K562 (cell line): ENCODE data around the gene TMEM135. TPM values are rescaled to one million over a fixed set of nuclear protein-coding genes. Genes with fewer than 3 reads are reported as not detected.

Experiments
- CCNT2 ChIP-seq: IDR thresholded peaks from 2 replicates; pipeline ENCODE4 v1.6.1; 2011; ENCODE audit warnings: borderline replicate concordance, low read depth, mild to moderate bottlenecking, moderate library complexity, mixed read lengths, low read length; ENCODE audit not compliant: insufficient read length; ENCODE audit errors: extremely low read depth
- GATA2 ChIP-seq: sonication (generic); formaldehyde crosslinking; IDR thresholded peaks from 2 replicates; pipeline ENCODE4 v1.4.0; 2020; ENCODE audit warnings: mild to moderate bottlenecking, missing genetic modification reagents
- HDAC1 ChIP-seq, 2 experiments: fragments of 450-650 bp; IDR thresholded peaks; 2 replicates each; pipeline ENCODE4 v1.6.1; 2016 to 2017; ENCODE audit warnings: inconsistent platforms in 1 of 2, mild to moderate bottlenecking in 1 of 2, moderate library complexity in 1 of 2
- MAFF ChIP-seq: IDR thresholded peaks from 2 replicates; pipeline ENCODE4 v1.6.1; 2012; ENCODE audit warnings: low read length, improper control_type of control experiment
- NBN ChIP-seq: fragments of 450-650 bp; IDR thresholded peaks from 2 replicates; pipeline ENCODE4 v1.6.1; 2016; ENCODE audit warnings: low read depth, mild to moderate bottlenecking
- POLR3A ChIP-seq: IDR thresholded peaks from 2 replicates; pipeline ENCODE4 v1.6.1; 2011; ENCODE audit warnings: borderline replicate concordance, mild to moderate bottlenecking, moderate library complexity; ENCODE audit not compliant: insufficient read length, insufficient read depth; ENCODE audit errors: extremely low read depth
- TRIM24 ChIP-seq, 2 experiments: fragments of 450-650 bp; IDR thresholded peaks; 2 replicates each; pipeline ENCODE4 v1.6.1; 2016
- ZNF3 ChIP-seq: fragments of 250-450 bp; sonication (Bioruptor Pico); IDR thresholded peaks from 2 replicates; pipeline ENCODE4 v1.5.0; 2021; ENCODE audit warnings: mild to moderate bottlenecking, moderate library complexity
- ZNF316 ChIP-seq: fragments of 450-650 bp; IDR thresholded peaks from 2 replicates; pipeline ENCODE4 v1.6.1; 2016
- ZNF699 ChIP-seq: fragments of 250-450 bp; sonication (Bioruptor Pico); IDR thresholded peaks from 2 replicates; pipeline ENCODE4 v1.8.0; 2021; ENCODE audit warnings: mild to moderate bottlenecking, moderate library complexity; ENCODE audit not compliant: insufficient replicate concordance
- polyA plus RNA-seq, 8 experiments: library from polyadenylated mRNA; depleted of rRNA in 4 of 8; stranded (reverse) in 5 of 8; unstranded in 3 of 8; fragments of >200 nt; fragmentation: Nextera tagmentation in 2 of 8; fragmentation: Illumina TruSeq in 1 of 8; extraction: Ambion mirVana in 2 of 8; extraction: Trizol in 1 of 8; gene quantifications; 2 replicates each; pipeline versions ENCODE4 v1.2.1 to v1.2.3, GENCODE V29; 2011 to 2014; ENCODE audit warnings: inconsistent platforms in 1 of 8, missing spikeins in 1 of 8
- total RNA-seq, 7 experiments: library from RNA; depleted of rRNA in 6 of 7; stranded (reverse); fragments of >200 nt in 6 of 7; fragmentation: Illumina TruSeq in 2 of 7; extraction: Trizol in 2 of 7; gene quantifications; 2 replicates each; pipeline versions ENCODE4 v1.2.1 to v1.2.3, GENCODE V29; 2011 to 2021; ENCODE audit warnings: low replicate concordance in 1 of 7
- TF ChIP-seq, protein P1 (sequence below): fragments of 200-800 bp; sonication (Bioruptor generic); IDR thresholded peaks from 2 replicates; pipeline ENCODE4 v1.6.1; 2017; ENCODE audit warnings: missing genetic modification characterization, missing compliant biosample characterization
- TF ChIP-seq, protein P2 (sequence below): fragments of 450-650 bp; conservative IDR thresholded peaks from 2 replicates; pipeline ENCODE4 v1.6.1; 2016; ENCODE audit warnings: missing genetic modification characterization, low read depth, mild to moderate bottlenecking, missing compliant biosample characterization, moderate library complexity
- TF ChIP-seq, protein P3 (sequence below): sonication (generic); formaldehyde crosslinking; IDR thresholded peaks from 2 replicates; pipeline ENCODE4 v1.8.0; 2022; ENCODE audit warnings: missing genetic modification reagents, mild to moderate bottlenecking, moderate library complexity, borderline replicate concordance
- TF ChIP-seq, protein P4 (sequence below): fragments of 450-650 bp; IDR thresholded peaks from 2 replicates; pipeline ENCODE4 v1.7.0; 2016; ENCODE audit warnings: borderline replicate concordance

Gene TMEM135
- total and polyA plus RNA-seq, 9 of the 15 experiments (the other 6 are each of a cell fraction or from before 2014, with no cell fraction given): 17.3 to 53.6 (median 24.9) TPM

DNA sequence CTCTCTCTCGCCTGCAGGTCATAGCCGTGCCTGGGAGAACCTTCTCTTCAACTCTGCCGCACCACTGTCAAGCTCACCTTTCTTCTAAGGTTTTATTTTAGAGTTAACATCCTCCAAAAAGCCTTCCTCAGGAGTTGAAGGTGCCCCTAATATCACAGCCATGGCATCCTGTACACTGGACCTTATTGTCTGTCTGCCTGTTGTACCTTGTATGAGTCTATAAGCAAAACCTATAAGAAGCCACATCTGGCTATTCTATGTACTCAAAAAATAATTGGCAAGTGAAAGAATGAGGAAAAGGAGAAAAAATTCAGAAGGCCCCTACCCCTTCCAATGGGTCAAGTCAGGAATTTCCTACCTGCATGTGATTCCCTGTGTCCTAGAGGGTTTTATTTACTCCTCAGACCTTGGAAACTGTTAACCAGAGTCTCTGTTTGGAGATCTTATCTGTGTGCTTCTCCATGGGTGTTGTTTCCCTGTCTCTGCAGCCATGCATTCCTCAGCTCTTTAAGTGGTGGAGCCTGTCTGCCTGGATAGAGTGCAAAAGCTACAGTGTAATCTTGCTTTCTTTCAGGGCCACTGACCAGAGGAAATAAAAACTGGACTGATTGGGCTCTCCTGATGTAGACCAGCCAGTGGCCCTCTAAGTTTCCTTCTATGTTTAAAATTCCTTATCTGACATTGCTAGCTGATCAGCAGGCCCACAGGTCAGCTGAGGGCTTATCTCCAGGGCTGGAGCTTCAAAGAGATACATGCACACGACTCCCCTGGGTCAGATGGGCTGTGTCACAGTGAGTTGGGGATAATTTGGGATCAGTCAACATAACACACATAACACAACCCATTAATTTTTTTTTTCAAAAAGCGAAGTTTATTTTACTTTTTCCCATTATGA, 37.6 kb upstream of the TMEM135 start (continued):
- TF ChIP-seq, protein P1, sequence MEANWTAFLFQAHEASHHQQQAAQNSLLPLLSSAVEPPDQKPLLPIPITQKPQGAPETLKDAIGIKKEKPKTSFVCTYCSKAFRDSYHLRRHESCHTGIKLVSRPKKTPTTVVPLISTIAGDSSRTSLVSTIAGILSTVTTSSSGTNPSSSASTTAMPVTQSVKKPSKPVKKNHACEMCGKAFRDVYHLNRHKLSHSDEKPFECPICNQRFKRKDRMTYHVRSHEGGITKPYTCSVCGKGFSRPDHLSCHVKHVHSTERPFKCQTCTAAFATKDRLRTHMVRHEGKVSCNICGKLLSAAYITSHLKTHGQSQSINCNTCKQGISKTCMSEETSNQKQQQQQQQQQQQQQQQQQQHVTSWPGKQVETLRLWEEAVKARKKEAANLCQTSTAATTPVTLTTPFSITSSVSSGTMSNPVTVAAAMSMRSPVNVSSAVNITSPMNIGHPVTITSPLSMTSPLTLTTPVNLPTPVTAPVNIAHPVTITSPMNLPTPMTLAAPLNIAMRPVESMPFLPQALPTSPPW (CRISPR knock-in tag): peak; percentile 76
- TF ChIP-seq HDAC1 (IDR thresholded peaks at IDR 0.05): peak; percentile 73 to 87; a peak in 3 of 4 replicates
- TF ChIP-seq MAFF: peak; percentile 92
- peak; percentile 90 for TF ChIP-seq CCNT2
- TF ChIP-seq ZNF3 (CRISPR knock-in tag): no peak
- TF ChIP-seq POLR3A: no peak
- TF ChIP-seq ZNF699 (CRISPR knock-in tag): no peak
- TF ChIP-seq, protein P2, sequence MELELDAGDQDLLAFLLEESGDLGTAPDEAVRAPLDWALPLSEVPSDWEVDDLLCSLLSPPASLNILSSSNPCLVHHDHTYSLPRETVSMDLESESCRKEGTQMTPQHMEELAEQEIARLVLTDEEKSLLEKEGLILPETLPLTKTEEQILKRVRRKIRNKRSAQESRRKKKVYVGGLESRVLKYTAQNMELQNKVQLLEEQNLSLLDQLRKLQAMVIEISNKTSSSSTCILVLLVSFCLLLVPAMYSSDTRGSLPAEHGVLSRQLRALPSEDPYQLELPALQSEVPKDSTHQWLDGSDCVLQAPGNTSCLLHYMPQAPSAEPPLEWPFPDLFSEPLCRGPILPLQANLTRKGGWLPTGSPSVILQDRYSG: no peak
- TF ChIP-seq ZNF316: peak; percentile 86
- TF ChIP-seq, protein P3, sequence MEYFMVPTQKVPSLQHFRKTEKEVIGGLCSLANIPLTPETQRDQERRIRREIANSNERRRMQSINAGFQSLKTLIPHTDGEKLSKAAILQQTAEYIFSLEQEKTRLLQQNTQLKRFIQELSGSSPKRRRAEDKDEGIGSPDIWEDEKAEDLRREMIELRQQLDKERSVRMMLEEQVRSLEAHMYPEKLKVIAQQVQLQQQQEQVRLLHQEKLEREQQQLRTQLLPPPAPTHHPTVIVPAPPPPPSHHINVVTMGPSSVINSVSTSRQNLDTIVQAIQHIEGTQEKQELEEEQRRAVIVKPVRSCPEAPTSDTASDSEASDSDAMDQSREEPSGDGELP (CRISPR knock-in tag): peak; percentile 99
- TF ChIP-seq GATA2 (CRISPR knock-in tag): peak; percentile 93
- TF ChIP-seq TRIM24 (IDR thresholded peaks at IDR 0.05): peak; percentile 87 to 94
- peak; percentile 95 for TF ChIP-seq NBN
- TF ChIP-seq, protein P4, sequence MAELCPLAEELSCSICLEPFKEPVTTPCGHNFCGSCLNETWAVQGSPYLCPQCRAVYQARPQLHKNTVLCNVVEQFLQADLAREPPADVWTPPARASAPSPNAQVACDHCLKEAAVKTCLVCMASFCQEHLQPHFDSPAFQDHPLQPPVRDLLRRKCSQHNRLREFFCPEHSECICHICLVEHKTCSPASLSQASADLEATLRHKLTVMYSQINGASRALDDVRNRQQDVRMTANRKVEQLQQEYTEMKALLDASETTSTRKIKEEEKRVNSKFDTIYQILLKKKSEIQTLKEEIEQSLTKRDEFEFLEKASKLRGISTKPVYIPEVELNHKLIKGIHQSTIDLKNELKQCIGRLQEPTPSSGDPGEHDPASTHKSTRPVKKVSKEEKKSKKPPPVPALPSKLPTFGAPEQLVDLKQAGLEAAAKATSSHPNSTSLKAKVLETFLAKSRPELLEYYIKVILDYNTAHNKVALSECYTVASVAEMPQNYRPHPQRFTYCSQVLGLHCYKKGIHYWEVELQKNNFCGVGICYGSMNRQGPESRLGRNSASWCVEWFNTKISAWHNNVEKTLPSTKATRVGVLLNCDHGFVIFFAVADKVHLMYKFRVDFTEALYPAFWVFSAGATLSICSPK: no peak
